Urinary bladder (tissue), 4 donors: ENCODE data around the gene EEF2. TPM values are rescaled to one million over a fixed set of nuclear protein-coding genes. Genes with fewer than 3 reads are reported as not detected.

Source experiments
- DNase-seq: peaks from one replicate; pipeline ENCODE4 v3.0.0-alpha.2; 2015; ENCODE audit errors: extremely low spot score
- H3K27ac ChIP-seq: one replicate; pipeline ENCODE4 v1.5.1; 2013; ENCODE audit warnings: low read depth, mild to moderate bottlenecking, moderate library complexity
- H3K36me3 ChIP-seq: one replicate; pipeline ENCODE4 v1.6.1; 2013; ENCODE audit warnings: mild to moderate bottlenecking, moderate library complexity; ENCODE audit not compliant: insufficient read depth
- H3K4me1 ChIP-seq: one replicate; pipeline ENCODE4 v1.6.1; 2013; ENCODE audit warnings: mild to moderate bottlenecking, moderate library complexity; ENCODE audit not compliant: insufficient read depth
- H3K4me3 ChIP-seq: one replicate; pipeline ENCODE4 v1.5.1; 2013; ENCODE audit warnings: low read depth, low read length
- WGBS: extraction: QIAGEN DNeasy Blood & Tissue Kit; methylation state at CpG from one replicate; pipeline ENCODE4 v1.1.7; 2013; 5-methylcytosine and 5-hydroxymethylcytosine counted together
- polyA plus RNA-seq: library from polyadenylated mRNA; stranded (reverse); fragments of 200-250 nt; gene quantifications from one replicate; pipeline ENCODE4 v1.2.3, GENCODE V29; 2013
- total RNA-seq: library from RNA; depleted of rRNA; stranded (reverse); fragments of >200 nt; gene quantifications from one replicate; pipeline ENCODE4 v1.2.3, GENCODE V29; 2014
- donor health status: healthy with polysubstance abuse.
- donor health status: healthy.

EEF2 gene
- total and polyA plus RNA-seq, 2 donors = 1,323 to 1,969 TPM

- Histone ChIP-seq H3K4me3 (peak overlapping the region; percentile 85), H3K36me3 (peaks cover 24% of the 10 kb centered on the region), H3K4me1 (peaks cover 1% of the 10 kb centered on the region), H3K27ac (peak overlapping the region; percentile 98)
- no peak for DNase-seq
- under 1% methylated on average over 10 of the region's 10 CpGs for WGBS
These were observed 717 bp downstream of the EEF2 start for GRCh38 chr19:3984584-3984907.

GRCh38 chr19:3983936-3984583, 1.2 kb downstream of the EEF2 start:
- Histone ChIP-seq H3K36me3 (peaks cover 29% of the 10 kb centered on the region), H3K4me1 (peaks cover 1% of the 10 kb centered on the region)
- DNase-seq = no peak

GRCh38 chr19:3983542-3983914, 1.7 kb downstream of the EEF2 start:
- DNase-seq = no peak
- Histone ChIP-seq H3K4me1 (peaks cover 1% of the 10 kb centered on the region), H3K4me3 (no peak overlapping the region), H3K27ac (no peak overlapping the region), H3K36me3 (peaks cover 29% of the 10 kb centered on the region)
- WGBS = 63% methylated on average over 7 of the region's 7 CpGs

More at GRCh38 chr19:3983936-3984583, 1.2 kb downstream of the EEF2 start:
- H3K27ac ChIP-seq = peak overlapping the region; percentile 44
- H3K4me3 ChIP-seq = peak overlapping the region; percentile 85
- 19% methylated on average over 30 of the region's 30 CpGs for WGBS

GRCh38 chr19:3982701-3983541, 2.3 kb downstream of the EEF2 start:
- DNase-seq = no peak
- Histone ChIP-seq H3K4me3 (no peak overlapping the region), H3K27ac (no peak overlapping the region), H3K36me3 (peaks cover 30% of the 10 kb centered on the region), H3K4me1 (peaks cover 1% of the 10 kb centered on the region)
- WGBS = 82% methylated on average over 40 of the region's 40 CpGs

- DNase-seq = no peak
- Histone ChIP-seq H3K4me3 (no peak overlapping the region), H3K36me3 (peaks cover 35% of the 10 kb centered on the region), H3K4me1 (no peaks in the 10 kb centered on the region), H3K27ac (no peak overlapping the region)
- whole genome bisulfite sequencing = 84% methylated on average over 39 of the region's 39 CpGs
These were observed 3.3 kb downstream of the EEF2 start for GRCh38 chr19:3981736-3982681.

- peaks cover 38% of the 10 kb centered on the region for H3K36me3 ChIP-seq
- no peaks in the 10 kb centered on the region for H3K4me1 ChIP-seq
- DNase-seq = no peak
- 91% methylated on average over 10 of the region's 10 CpGs for WGBS
- no peak overlapping the region for H3K4me3 ChIP-seq
- no peak overlapping the region for H3K27ac ChIP-seq
These were observed 3.9 kb downstream of the EEF2 start for GRCh38 chr19:3981373-3981735.

GRCh38 chr19:3980353-3981251, 4.7 kb downstream of the EEF2 start:
- H3K27ac ChIP-seq = no peak overlapping the region
- 89% methylated on average over 31 of the region's 31 CpGs for WGBS
- H3K4me3 ChIP-seq = no peak overlapping the region
- no peak for DNase-seq
- H3K4me1 ChIP-seq = no peaks in the 10 kb centered on the region
- peaks cover 43% of the 10 kb centered on the region for H3K36me3 ChIP-seq

GRCh38 chr19:3979674-3980352, 5.5 kb downstream of the EEF2 start:
- Histone ChIP-seq H3K4me1 (no peaks in the 10 kb centered on the region), H3K27ac (no peak overlapping the region), H3K36me3 (peaks cover 43% of the 10 kb centered on the region), H3K4me3 (no peak overlapping the region)
- DNase-seq = no peak
- 91% methylated on average over 25 of the region's 25 CpGs for WGBS

- Histone ChIP-seq H3K27ac (no peak overlapping the region), H3K4me3 (no peak overlapping the region), H3K36me3 (peaks cover 43% of the 10 kb centered on the region), H3K4me1 (no peaks in the 10 kb centered on the region)
- WGBS = 95% methylated on average over 18 of the region's 18 CpGs
- no peak for DNase-seq
These were observed 6.0 kb downstream of the EEF2 start for GRCh38 chr19:3979289-3979673.

- H3K4me3 ChIP-seq = no peak overlapping the region
- peaks cover 43% of the 10 kb centered on the region for H3K36me3 ChIP-seq
- H3K4me1 ChIP-seq = no peaks in the 10 kb centered on the region
- WGBS = 94% methylated on average over 19 of the region's 19 CpGs
- no peak overlapping the region for H3K27ac ChIP-seq
- DNase-seq = no peak
These were observed 7.1 kb downstream of the EEF2 start for GRCh38 chr19:3978145-3978544.

- Histone ChIP-seq H3K27ac (no peak overlapping the region), H3K36me3 (peaks cover 43% of the 10 kb centered on the region), H3K4me3 (no peak overlapping the region), H3K4me1 (no peaks in the 10 kb centered on the region)
- 91% methylated on average over 59 of the region's 59 CpGs for WGBS
- no peak for DNase-seq
These were observed 7.8 kb downstream of the EEF2 start for GRCh38 chr19:3977242-3978143.
